NCI-H1930 (cell line): ENCODE results near the gene HBG2.
"Not testable (repeated sequence)": the region's sequence is repeated elsewhere in the genome, so short reads cannot be mapped to it uniquely, and the experiment has no call there.

ENCODE experiments used
- DNase-seq, 2 experiments: peaks; one replicate each; lab custom pipeline; 2025; lab: John Stamatoyannopoulos, UW

The HBG2 gene

DNA sequence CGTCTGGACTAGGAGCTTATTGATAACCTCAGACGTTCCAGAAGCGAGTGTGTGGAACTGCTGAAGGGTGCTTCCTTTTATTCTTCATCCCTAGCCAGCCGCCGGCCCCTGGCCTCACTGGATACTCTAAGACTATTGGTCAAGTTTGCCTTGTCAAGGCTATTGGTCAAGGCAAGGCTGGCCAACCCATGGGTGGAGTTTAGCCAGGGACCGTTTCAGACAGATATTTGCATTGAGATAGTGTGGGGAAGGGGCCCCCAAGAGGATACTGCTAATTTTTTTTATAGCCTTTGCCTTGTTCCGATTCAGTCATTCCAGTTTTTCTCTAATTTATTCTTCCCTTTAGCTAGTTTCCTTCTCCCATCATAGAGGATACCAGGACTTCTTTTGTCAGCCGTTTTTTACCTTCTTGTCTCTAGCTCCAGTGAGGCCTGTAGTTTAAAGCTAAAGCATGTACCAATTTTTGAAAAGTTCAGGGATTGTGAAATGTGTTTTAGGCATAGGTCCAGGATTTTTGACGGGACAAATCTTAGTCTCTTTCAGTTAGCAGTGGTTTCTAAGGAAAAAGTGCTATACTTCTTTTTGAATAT lies 4.7 kb downstream of the HBG2 start, which contains the start of gene HBG1:
Gene HBG1 (minus strand): TSS at position 51 of the 590 bp plus-strand sequence. CDS start 53 bp downstream, outside the sequence.
- DNase-seq: not testable (repeated sequence)

DNA sequence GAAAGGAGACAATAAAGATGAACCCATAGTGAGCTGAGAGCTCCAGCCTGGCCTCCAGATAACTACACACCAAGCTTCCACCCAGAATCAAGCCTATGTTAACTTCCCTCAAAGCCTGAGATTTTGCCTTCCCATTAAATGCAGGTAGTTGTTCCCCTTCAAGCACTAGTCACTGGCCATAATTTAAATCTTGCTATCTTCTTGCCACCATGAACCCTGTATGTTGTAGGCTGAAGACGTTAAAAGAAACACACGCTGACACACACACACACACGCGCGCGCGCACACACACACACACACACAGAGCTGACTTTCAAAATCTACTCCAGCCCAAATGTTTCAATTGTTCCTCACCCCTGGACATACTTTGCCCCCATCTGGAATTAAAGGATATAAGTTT lies 6.1 kb downstream of the HBG2 start:
- DNase-seq: not testable (repeated sequence)

DNA sequence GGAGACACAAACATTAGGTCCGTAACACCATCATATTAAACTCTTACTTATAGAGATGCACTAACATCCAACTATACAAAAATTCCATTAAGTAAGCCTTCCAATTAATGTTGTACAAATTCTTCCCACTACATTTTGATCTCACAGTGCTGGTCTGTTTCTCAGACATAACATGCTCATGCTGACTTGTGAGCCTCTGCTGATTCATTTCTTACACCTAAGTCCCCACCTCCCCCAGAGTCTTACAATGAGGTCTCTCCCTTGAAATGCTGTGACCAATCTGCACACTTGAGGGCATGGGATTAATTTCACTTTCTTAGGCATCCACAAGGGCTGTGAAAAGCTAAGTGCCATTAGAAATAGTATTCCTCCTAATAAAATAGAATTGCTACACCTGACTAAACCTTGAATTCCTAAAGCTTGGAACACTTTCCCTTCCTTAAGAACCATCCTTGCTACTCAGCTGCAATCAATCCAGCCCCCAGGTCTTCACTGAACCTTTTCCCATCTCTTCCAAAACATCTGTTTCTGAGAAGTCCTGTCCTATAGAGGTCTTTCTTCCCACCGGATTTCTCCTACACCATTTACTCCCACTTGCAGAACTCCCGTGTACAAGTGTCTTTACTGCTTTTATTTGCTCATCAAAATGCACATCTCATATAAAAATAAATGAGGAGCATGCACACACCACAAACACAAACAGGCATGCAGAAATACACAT lies 6.9 kb downstream of the HBG2 start:
- DNase-seq: no peak

GRCh38 chr11:5246772-5247471 lies 7.7 kb downstream of the HBG2 start:
- no peak for DNase-seq

- no peak for DNase-seq
These were observed 9.4 kb downstream of the HBG2 start for GRCh38 chr11:5245155-5245554.

GRCh38 chr11:5243816-5244180 lies 10.8 kb downstream of the HBG2 start:
- no peak for DNase-seq

DNA sequence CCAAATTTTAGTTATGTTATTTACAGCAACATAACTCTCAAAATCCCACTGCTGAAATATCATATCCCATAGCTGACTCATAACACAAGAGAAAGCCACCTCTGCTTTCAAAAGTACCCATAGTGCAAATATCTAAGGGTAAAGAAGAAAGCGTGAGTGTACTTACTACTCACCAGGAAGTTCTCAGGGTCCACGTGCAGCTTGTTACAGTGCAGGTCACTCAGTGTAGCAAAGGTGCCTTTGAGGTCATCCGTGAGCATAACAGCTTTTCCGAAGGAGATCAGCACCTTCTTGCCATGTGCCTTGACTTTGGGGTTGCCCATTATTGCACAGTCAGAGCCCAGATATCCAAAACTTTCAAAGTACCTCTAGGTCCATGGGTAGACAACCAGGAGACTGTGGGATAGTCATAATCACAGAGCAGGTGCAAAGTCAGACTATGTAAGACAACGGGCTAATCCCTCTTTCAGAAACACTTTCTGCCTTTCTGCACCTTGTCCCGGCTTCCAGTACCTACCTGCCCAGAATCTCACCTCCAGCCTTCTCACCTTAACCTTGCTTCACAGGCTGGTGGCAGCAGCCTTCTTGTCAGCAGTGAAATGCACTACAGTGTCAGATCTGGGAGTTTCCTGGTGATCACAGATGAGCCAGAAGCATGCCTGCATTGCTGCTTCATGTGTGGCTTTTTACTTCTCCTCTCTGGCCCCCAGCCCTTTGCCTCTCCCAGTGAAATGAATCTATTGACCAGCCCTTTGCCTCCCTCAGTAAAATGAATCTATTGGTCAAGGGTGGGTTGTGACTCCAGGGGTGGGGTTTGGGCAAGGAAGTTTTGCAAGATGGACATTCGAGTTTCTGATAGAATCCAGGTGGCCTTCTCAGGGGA lies 11.4 kb downstream of the HBG2 start:
- DNase-seq: no peak

GRCh38 chr11:5242208-5242607 lies 12.4 kb downstream of the HBG2 start:
- DNase-seq: no peak

DNA sequence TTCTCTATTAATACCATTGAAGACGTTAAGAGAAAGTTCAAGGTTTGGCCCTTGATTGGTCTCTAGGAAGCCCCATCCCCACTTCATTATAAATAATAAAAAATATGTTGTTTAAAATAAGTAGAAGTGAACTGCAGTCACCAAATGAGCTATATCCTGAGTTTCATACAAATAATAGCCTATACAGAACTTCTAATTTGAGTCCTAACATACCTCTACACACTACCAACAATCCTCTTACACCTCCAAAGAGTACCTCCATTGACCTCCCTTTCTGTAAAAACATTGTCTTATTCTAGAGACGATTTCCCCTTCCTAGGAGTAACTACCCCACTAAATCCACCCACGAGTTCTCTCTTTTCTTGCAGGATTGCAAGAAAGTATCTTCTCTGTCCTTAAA lies 13.1 kb downstream of the HBG2 start:
- DNase-seq: no peak

DNA sequence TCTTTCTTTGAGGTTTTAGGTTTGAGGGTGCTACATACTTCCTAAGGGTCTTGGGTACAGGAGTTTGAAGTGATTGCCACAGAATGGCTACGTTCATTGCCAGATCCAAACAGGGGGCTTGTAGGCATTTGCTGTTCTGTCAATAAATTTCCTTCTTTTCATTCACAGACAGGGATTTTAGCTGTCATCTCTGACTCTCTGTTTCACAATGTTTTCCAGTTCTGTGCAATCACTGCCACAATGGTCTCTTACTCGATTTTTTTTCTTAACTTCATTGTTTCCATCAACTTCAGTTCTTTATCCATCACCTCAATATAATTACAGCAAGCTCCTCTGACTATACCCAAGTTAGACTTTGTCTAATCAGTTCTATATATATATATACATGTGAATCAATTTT lies 14.1 kb downstream of the HBG2 start:
- DNase-seq: no peak

- no peak for DNase-seq
These were observed 14.5 kb downstream of the HBG2 start for GRCh38 chr11:5240056-5240455.

- DNase-seq: no peak
These were observed 15.5 kb downstream of the HBG2 start for GRCh38 chr11:5239046-5239445.

DNA sequence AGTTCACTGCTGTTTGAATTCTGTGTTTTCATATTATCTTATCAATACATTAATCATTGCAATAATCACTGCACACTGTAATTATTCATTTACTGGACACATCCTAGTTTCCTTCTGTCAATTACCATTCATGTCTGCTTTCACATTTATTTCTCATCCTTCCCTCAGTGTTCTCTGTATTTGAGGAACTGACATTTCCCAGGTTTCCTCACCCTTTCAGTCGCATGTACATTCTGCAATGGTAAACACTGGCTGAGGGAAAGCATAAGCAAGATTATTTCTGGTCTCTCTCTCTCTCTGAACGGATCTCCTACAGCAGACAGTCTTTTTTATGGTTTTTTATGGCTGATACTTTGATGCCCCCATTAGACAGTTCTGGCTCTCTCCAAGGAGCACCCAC lies 16.1 kb downstream of the HBG2 start:
- no peak for DNase-seq

DNA sequence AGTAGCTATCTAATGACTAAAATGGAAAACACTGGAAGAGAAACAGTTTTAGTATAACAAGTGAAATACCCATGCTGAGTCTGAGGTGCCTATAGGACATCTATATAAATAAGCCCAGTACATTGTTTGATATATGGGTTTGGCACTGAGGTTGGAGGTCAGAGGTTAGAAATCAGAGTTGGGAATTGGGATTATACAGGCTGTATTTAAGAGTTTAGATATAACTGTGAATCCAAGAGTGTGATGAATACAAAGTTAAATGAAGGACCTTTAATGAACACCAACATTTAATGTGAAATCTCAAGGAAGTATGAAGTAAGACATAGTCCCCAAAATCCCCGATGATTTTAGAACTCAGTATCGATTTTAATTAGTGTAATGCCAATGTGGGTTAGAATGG lies 17.2 kb downstream of the HBG2 start:
- DNase-seq: no peak

DNA sequence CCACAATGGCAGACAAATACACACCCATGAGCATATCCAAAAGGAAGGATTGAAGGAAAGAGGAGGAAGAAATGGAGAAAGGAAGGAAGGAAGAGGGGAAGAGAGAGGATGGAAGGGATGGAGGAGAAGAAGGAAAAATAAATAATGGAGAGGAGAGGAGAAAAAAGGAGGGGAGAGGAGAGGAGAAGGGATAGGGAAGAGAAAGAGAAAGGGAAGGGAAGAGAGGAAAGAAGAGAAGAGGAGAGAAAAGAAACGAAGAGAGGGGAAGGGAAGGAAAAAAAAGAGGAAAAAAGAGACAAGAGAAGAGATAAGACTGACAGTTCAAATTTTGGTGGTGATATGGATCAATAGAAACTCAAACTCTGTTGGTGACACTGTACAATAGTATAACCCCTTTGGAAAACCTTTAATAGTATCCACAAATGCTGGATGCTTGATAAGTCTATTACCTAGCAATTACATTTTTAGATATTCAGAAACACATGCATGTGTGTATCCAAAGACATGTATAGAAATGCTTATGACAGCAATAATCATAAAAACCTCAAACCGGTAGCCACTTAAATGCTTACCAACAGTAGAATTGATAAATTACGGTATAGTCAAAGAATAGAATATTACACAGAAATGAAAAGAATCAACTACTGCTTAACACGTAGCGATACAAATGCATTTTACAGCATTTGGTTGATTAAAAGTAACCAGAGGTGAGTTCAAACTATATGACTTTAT lies 19.1 kb downstream of the HBG2 start:
- DNase-seq: no peak

DNA sequence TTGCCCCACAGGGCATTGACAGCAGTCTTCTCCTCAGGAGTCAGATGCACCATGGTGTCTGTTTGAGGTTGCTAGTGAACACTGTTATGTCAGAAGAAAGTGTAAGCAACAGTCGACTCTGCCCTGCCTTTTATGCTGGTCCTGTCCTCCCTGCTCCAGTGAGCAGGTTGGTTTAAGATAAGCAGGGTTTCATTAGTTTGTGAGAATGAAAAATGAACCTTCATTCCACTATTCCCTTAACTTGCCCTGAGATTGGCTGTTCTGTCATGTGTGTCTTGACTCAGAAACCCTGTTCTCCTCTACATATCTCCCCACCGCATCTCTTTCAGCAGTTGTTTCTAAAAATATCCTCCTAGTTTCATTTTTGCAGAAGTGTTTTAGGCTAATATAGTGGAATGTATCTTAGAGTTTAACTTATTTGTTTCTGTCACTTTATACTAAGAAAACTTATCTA lies 20.2 kb downstream of the HBG2 start, which contains the start of gene HBD:
Gene HBD (minus strand): TSS at position 103 of the 454 bp plus-strand sequence. CDS start 50 bp downstream, at position 53.
- DNase-seq: no peak

DNA sequence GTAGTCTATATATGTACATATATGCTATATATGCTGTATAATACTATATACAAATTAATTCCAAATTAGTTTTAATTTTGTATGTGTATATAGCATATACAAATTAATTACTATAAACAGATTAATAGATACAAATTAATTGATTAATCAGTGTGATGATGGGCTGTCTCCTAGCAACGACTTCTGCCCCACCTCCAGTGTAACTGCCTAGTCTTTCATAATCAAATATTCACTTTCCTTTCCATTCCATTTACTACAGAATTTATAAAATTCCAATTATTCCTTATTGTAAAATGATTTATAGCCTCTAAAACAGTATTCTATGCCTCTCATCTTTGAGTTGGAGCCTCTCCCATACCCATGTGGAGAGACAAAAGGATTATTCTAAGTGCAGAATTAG lies 21.3 kb downstream of the HBG2 start:
- no peak for DNase-seq

- no peak for DNase-seq
These were observed 21.8 kb downstream of the HBG2 start for GRCh38 chr11:5232821-5233220.

DNA sequence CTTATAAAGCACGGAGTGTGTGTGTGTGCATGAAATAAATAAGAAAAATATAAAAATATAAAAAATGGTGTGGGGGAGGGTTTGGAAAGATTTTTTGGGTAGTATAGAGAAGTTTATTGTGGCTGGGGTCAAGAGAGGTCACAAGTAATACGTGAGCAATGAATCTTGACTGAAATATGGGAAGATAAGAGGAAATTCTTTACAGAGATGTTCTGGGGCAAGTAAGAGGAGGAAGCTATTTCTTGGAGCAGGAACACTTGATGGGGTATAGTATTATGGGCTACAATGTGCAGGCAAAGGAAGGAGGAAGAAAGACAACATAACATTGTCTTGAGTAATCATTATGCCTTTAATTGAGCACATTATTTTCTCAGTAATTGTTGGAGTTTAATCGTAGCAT lies 22.4 kb downstream of the HBG2 start:
- no peak for DNase-seq

DNA sequence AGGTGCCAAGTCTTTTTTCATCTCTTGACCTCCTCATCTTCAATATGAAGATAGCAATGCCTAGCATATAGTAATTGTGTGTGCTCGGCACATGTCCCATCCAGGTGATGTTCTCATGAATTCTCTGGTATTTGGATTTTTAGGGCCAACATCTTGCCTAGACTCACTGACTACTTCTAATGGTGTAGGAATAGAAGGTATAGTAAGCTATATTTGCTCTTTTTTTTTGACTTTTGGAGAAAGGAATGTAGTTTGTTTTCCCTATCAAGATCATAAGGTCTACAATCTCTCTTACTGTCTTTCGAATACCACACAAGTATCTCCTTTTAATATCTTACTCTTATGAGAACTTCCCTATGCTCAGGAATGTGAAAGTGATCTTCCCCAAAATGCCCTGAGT lies 23.5 kb downstream of the HBG2 start:
- DNase-seq: no peak

DNA sequence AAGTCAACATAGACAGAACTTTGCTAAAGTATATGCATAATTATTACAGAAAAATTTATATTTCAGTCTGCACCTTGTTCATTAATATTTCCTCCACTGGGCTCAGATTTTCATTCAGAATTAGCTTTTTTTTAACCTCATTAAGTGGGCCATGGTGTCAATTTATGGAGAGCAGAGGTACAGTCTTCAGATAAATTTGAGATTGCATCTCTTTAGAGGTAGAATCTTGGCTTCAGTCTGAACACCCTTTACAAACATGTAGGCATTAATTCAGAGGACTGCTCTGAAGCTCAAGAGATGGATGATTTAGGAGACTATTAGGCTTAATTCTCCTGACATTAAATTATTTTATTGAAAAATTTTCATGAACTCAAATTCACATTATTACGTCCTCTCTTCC lies 24.3 kb downstream of the HBG2 start:
- DNase-seq: no peak
